ENCODE results near the gene PLCB3. TPM values are rescaled to one million over a fixed set of nuclear protein-coding genes. Genes with fewer than 3 reads are reported as not detected.

PLCB3 gene
- total RNA-seq, 5 donors from 2014 or later (not counting 1 experiment from before 2014, with no cell fraction given) = 3.6 to 14.9 (median 11.2) TPM

DNA sequence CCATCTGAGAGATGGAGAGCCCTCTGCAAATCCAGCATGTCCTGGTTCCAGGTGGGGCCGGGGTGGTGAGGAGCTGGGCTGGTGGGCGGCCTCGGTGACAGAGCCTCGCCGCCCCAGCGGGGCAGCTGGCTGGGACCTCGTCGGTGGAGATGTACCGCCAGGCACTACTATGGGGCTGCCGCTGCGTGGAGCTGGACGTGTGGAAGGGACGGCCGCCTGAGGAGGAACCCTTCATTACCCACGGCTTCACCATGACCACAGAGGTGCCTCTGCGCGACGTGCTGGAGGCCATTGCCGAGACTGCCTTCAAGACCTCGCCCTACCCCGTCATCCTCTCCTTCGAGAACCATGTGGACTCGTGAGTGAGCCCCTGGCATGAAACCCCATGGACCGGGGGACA is 7.0 kb downstream of the PLCB3 start:
- peaks cover 14% of the 10 kb centered on the region for H3K36me3 Mint-ChIP-seq
- no peak overlapping the region for H3K4me3 ChIP-seq (ENCODE audit: control insufficient read depth in 1 of 2, extremely low read depth in 1 of 2, low read length in 1 of 2)
- ATAC-seq (replicated peaks in 1 of 4) = no peak
- no peaks in the 10 kb centered on the region for H3K9me3 ChIP-seq
- WGBS (ENCODE audit: insufficient coverage) = 94% methylated on average over 24 of the region's 24 CpGs
- no peak overlapping the region for H3K27ac ChIP-seq (ENCODE audit: low read length)
- H3K27ac Mint-ChIP-seq = no peak overlapping the region
- ChIA-PET POLR2A (interaction anchor here in 1 of 2 donors (0.5 to 0.6 kb wide), 2 partner anchors 13 to 1585 kb away, joined by 3 to 4 read pairs; no protein-coding TSS in a partner anchor), CTCF (interaction anchor here in 1 of 2 donors (0.7 kb wide), 1 partner anchor 10 kb away, joined by 3 read pairs; no protein-coding TSS in a partner anchor)
- no peak overlapping the region for H3K4me3 Mint-ChIP-seq
- H3K4me1 Mint-ChIP-seq = peaks cover 0 to 9% (median under 1%) of the 10 kb centered on the region in 3 donors
- no peak for DNase-seq
- H3K9me3 Mint-ChIP-seq = no peaks in the 10 kb centered on the region
- H3K36me3 ChIP-seq (ENCODE audit: control insufficient read depth in 2 of 2, extremely low read depth in 1 of 2, insufficient read depth in 1 of 2, low read length in 1 of 2) = peaks cover 6 to 7% of the 10 kb centered on the region in 2 donors
- no peaks in the 10 kb centered on the region for H3K27me3 Mint-ChIP-seq
- H3K27me3 ChIP-seq (replicated peaks in 1 of 2; ENCODE audit: control insufficient read depth in 2 of 2, extremely low read depth in 1 of 2, insufficient read depth in 2 of 2, low read length in 1 of 2) = no peaks in the 10 kb centered on the region
- H3K4me1 ChIP-seq (ENCODE audit: control insufficient read depth in 1 of 2, extremely low read depth in 1 of 2, insufficient read depth in 2 of 2, low read length in 2 of 2) = peaks cover 0 to 7% of the 10 kb centered on the region in 2 experiments

DNA sequence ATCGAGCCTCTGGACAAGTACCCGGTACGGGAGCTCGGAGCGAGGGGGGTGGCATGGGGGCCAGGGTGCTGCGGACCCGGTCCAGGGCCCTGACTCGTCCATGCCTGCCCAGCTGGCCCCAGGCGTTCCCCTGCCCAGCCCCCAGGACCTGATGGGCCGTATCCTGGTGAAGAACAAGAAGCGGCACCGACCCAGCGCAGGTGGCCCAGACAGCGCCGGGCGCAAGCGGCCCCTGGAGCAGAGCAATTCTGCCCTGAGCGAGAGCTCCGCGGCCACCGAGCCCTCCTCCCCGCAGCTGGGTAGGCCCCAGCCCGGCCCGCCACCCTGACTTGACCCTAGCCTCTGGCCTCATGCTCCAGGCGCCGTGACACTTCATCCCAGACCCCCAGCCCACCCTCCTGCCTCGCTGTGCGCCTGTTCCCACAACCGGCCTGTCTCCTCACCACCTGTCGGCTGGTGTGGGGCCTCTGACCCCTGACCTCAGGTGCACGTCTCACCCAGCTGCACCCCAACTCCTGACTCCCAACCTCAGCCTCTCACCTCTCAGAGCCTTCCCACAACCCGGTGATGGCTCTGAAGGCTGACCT is 7.7 kb downstream of the PLCB3 start:
- DNase-seq (no peak), ATAC-seq (replicated peaks in 1 of 4) (no peak)
- ChIA-PET POLR2A (interaction anchor here in 1 of 2 donors (0.5 kb wide), 1 partner anchor 14 kb away, joined by 3 read pairs; no protein-coding TSS in a partner anchor), CTCF (interaction anchor here in 1 of 2 donors (0.5 kb wide), 1 partner anchor 61 kb away, joined by 3 read pairs; no protein-coding TSS in a partner anchor)
- Histone ChIP-seq H3K27me3 (replicated peaks in 1 of 2; ENCODE audit: control insufficient read depth in 2 of 2, extremely low read depth in 1 of 2, insufficient read depth in 2 of 2, low read length in 1 of 2) (no peaks in the 10 kb centered on the region), H3K27ac (ENCODE audit: low read length) (no peak overlapping the region), H3K9me3 (no peaks in the 10 kb centered on the region), H3K36me3 (ENCODE audit: control insufficient read depth in 2 of 2, extremely low read depth in 1 of 2, insufficient read depth in 1 of 2, low read length in 1 of 2) (peaks cover 6 to 7% of the 10 kb centered on the region in 2 donors), H3K4me3 (ENCODE audit: control insufficient read depth in 1 of 2, extremely low read depth in 1 of 2, low read length in 1 of 2) (no peak overlapping the region), H3K4me1 (ENCODE audit: control insufficient read depth in 1 of 2, extremely low read depth in 1 of 2, insufficient read depth in 2 of 2, low read length in 2 of 2) (peaks cover 0 to 7% of the 10 kb centered on the region in 2 experiments)
- 91% methylated on average over 31 of the region's 32 CpGs for WGBS (ENCODE audit: insufficient coverage)
- H3K36me3 Mint-ChIP-seq = peaks cover 14% of the 10 kb centered on the region
- no peaks in the 10 kb centered on the region for H3K27me3 Mint-ChIP-seq
- no peak overlapping the region for H3K27ac Mint-ChIP-seq
- H3K4me1 Mint-ChIP-seq = peaks cover 0 to 9% (median 0%) of the 10 kb centered on the region in 3 donors
- no peak overlapping the region for H3K4me3 Mint-ChIP-seq
- no peaks in the 10 kb centered on the region for H3K9me3 Mint-ChIP-seq

DNA sequence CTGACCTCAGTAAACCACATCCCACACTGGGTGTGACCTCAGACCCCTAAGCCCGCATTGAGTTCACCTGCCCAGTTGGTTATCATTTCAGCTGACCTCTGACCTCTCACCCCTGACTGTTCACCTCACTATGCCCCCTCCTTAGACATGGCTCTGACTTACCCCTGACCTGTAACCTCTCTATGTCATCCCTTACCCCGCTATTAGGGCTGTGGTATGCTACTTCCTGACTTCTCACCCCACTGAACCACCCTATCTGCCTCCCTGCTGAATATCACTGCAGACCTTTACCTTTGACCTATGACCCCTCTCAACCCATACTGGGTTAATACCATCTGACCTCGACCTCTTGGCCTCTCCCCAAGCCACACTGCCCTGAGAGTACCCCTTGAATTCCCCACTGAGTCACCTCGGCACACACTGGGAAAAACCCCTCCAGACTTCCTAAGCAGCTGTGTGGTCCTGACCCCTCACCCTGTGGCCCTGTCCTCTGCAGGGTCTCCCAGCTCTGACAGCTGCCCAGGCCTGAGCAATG is 8.3 kb downstream of the PLCB3 start:
- ATAC-seq (replicated peaks in 1 of 4) (no peak), DNase-seq (no peak)
- no peak overlapping the region for H3K27ac Mint-ChIP-seq
- H3K4me3 Mint-ChIP-seq = no peak overlapping the region
- POLR2A ChIA-PET = no interaction called here
- peaks cover 0 to 7% of the 10 kb centered on the region in 2 experiments for H3K4me1 ChIP-seq (ENCODE audit: control insufficient read depth in 1 of 2, extremely low read depth in 1 of 2, insufficient read depth in 2 of 2, low read length in 2 of 2)
- no peaks in the 10 kb centered on the region for H3K9me3 Mint-ChIP-seq
- no peaks in the 10 kb centered on the region for H3K27me3 ChIP-seq (replicated peaks in 1 of 2; ENCODE audit: control insufficient read depth in 2 of 2, extremely low read depth in 1 of 2, insufficient read depth in 2 of 2, low read length in 1 of 2)
- CTCF ChIA-PET = interaction anchor here in 1 of 2 donors (0.5 kb wide), 1 partner anchor 62 kb away, joined by 3 read pairs; no protein-coding TSS in a partner anchor
- peaks cover 0 to 9% (median 0%) of the 10 kb centered on the region in 3 donors for H3K4me1 Mint-ChIP-seq
- H3K27ac ChIP-seq (ENCODE audit: low read length) = no peak overlapping the region
- H3K36me3 Mint-ChIP-seq = peaks cover 14% of the 10 kb centered on the region
- no peak overlapping the region for H3K4me3 ChIP-seq (ENCODE audit: control insufficient read depth in 1 of 2, extremely low read depth in 1 of 2, low read length in 1 of 2)
- H3K9me3 ChIP-seq = no peaks in the 10 kb centered on the region
- H3K27me3 Mint-ChIP-seq = no peaks in the 10 kb centered on the region
- 66% methylated on average over 3 of the region's 4 CpGs for WGBS (ENCODE audit: insufficient coverage)
- H3K36me3 ChIP-seq (ENCODE audit: control insufficient read depth in 2 of 2, extremely low read depth in 1 of 2, insufficient read depth in 1 of 2, low read length in 1 of 2) = peaks cover 6 to 7% of the 10 kb centered on the region in 2 donors

DNA sequence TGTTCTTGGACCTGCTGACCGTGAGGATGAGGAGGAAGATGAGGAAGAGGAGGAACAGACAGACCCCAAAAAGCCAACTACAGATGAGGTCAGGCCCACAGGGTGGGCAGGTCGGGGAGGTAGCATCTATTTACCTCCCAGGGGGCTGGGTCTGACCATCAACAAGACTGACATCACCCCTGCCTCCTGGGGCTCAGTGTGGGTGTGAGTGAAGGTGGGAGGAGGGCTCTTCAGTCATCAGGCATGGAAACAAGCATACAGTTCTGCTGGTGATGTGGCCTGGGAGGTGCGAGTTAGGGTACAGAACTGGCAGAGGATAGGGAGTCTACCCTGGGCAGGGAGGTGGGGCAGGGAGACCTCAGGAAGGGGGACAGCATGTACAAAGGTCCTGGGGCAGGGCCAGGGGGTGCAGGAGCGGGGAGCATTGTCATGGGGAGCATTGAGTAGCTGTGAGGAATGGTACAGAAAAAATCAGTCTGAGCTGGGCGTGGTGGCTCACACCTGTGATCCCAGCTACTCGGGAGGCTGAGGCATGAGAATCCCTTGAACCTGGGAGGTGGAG is 8.9 kb downstream of the PLCB3 start:
- 86% methylated on average over 4 of the region's 6 CpGs for WGBS (ENCODE audit: insufficient coverage)
- H3K4me1 ChIP-seq (ENCODE audit: control insufficient read depth in 1 of 2, extremely low read depth in 1 of 2, insufficient read depth in 2 of 2, low read length in 2 of 2) = peaks cover 0 to 7% of the 10 kb centered on the region in 2 experiments
- peaks cover 14% of the 10 kb centered on the region for H3K36me3 Mint-ChIP-seq
- no peak overlapping the region for H3K4me3 Mint-ChIP-seq
- CTCF ChIA-PET = no interaction called here
- no peak overlapping the region for H3K27ac ChIP-seq (ENCODE audit: low read length)
- no peaks in the 10 kb centered on the region for H3K27me3 ChIP-seq (replicated peaks in 1 of 2; ENCODE audit: control insufficient read depth in 2 of 2, extremely low read depth in 1 of 2, insufficient read depth in 2 of 2, low read length in 1 of 2)
- ATAC-seq (replicated peaks in 1 of 4) (no peak), DNase-seq (no peak)
- no peak overlapping the region for H3K27ac Mint-ChIP-seq
- H3K9me3 Mint-ChIP-seq = no peaks in the 10 kb centered on the region
- H3K4me1 Mint-ChIP-seq = peaks cover 0 to 9% (median 0%) of the 10 kb centered on the region in 3 donors
- no peaks in the 10 kb centered on the region for H3K9me3 ChIP-seq
- peaks cover 6 to 7% of the 10 kb centered on the region in 2 donors for H3K36me3 ChIP-seq (ENCODE audit: control insufficient read depth in 2 of 2, extremely low read depth in 1 of 2, insufficient read depth in 1 of 2, low read length in 1 of 2)
- H3K27me3 Mint-ChIP-seq = no peaks in the 10 kb centered on the region
- H3K4me3 ChIP-seq (ENCODE audit: control insufficient read depth in 1 of 2, extremely low read depth in 1 of 2, low read length in 1 of 2) = no peak overlapping the region
- POLR2A ChIA-PET = no interaction called here

DNA sequence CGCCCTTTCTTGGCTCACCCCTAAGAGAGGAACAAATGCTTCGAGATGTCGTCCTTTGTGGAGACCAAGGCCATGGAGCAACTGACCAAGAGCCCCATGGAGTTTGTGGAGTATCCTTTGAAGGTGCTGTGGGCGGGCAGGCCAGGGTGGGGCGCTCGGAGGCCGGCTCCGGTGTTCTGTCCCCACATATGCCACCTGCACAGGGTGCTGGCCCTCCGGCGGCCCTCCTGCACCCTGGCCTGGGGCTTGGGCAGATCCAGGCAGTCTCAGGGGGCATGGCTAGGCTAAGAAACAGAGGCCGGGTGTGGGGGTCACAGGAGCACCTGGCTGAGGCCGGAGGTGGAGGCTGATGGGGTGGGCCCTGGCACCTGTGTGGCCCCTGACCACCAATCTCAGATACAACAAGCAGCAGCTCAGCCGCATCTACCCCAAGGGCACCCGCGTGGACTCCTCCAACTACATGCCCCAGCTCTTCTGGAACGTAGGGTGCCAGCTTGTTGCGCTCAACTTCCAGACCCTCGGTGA is 10.3 kb downstream of the PLCB3 start:
- CTCF ChIA-PET = no interaction called here

DNA sequence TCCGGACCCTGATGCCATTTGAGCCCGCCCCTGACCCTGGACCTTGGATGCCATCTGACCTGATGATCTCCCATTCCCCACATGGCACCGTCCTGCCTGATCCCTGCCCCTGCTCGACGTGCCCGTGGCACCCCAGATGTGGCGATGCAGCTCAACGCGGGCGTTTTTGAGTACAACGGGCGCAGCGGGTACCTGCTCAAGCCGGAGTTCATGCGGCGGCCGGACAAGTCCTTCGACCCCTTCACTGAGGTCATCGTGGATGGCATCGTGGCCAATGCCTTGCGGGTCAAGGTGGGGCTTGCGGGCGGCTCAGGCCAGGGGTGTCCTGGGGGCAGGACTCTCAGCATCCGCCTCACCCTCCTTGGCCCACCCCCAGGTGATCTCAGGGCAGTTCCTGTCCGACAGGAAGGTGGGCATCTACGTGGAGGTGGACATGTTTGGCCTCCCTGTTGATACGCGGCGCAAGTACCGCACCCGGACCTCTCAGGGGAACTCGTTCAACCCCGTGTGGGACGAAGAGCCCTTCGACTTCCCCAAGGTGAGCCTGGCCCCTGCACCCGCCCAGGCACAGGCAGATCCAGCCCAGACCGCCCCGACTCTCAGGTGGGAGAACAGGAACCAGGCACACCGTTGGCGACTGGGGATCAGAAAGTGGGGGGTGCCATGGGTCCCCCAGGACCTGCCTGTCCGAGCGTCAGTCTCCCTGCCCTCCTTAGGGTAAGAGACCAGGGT is 11.1 kb downstream of the PLCB3 start:
- no peak overlapping the region for H3K4me3 Mint-ChIP-seq
- Histone ChIP-seq H3K9me3 (no peaks in the 10 kb centered on the region), H3K27me3 (replicated peaks in 1 of 2; ENCODE audit: control insufficient read depth in 2 of 2, extremely low read depth in 1 of 2, insufficient read depth in 2 of 2, low read length in 1 of 2) (no peaks in the 10 kb centered on the region), H3K36me3 (ENCODE audit: control insufficient read depth in 2 of 2, extremely low read depth in 1 of 2, insufficient read depth in 1 of 2, low read length in 1 of 2) (peaks cover 0 to 6% of the 10 kb centered on the region in 2 donors), H3K27ac (ENCODE audit: low read length) (no peak overlapping the region), H3K4me3 (ENCODE audit: control insufficient read depth in 1 of 2, extremely low read depth in 1 of 2, low read length in 1 of 2) (no peak overlapping the region), H3K4me1 (ENCODE audit: control insufficient read depth in 1 of 2, extremely low read depth in 1 of 2, insufficient read depth in 2 of 2, low read length in 2 of 2) (peaks cover 0 to 7% of the 10 kb centered on the region in 2 experiments)
- ChIA-PET POLR2A (no interaction called here), CTCF (no interaction called here)
- no peak for ATAC-seq (replicated peaks in 1 of 4)
- no peaks in the 10 kb centered on the region for H3K9me3 Mint-ChIP-seq
- DNase-seq = no peak
- 92% methylated on average over 41 of the region's 42 CpGs for WGBS (ENCODE audit: insufficient coverage)
- no peaks in the 10 kb centered on the region for H3K27me3 Mint-ChIP-seq
- H3K36me3 Mint-ChIP-seq = peaks cover 14% of the 10 kb centered on the region
- H3K27ac Mint-ChIP-seq = no peak overlapping the region
- H3K4me1 Mint-ChIP-seq = peaks cover 0 to 9% (median 0%) of the 10 kb centered on the region in 3 donors

More for the DNA sequence above, 10.3 kb downstream of the PLCB3 start:
- H3K36me3 Mint-ChIP-seq = peaks cover 14% of the 10 kb centered on the region
- ATAC-seq (replicated peaks in 1 of 4) (peak in 1 of 4 experiments; percentile 4), DNase-seq (no peak)
- POLR2A ChIA-PET = no interaction called here
- H3K36me3 ChIP-seq (ENCODE audit: control insufficient read depth in 2 of 2, extremely low read depth in 1 of 2, insufficient read depth in 1 of 2, low read length in 1 of 2) = peaks cover 2 to 6% of the 10 kb centered on the region in 2 donors
- no peaks in the 10 kb centered on the region for H3K9me3 Mint-ChIP-seq
- no peaks in the 10 kb centered on the region for H3K9me3 ChIP-seq
- no peaks in the 10 kb centered on the region for H3K27me3 ChIP-seq (replicated peaks in 1 of 2; ENCODE audit: control insufficient read depth in 2 of 2, extremely low read depth in 1 of 2, insufficient read depth in 2 of 2, low read length in 1 of 2)
- H3K4me1 ChIP-seq (ENCODE audit: control insufficient read depth in 1 of 2, extremely low read depth in 1 of 2, insufficient read depth in 2 of 2, low read length in 2 of 2) = peaks cover 0 to 7% of the 10 kb centered on the region in 2 experiments
- H3K4me3 ChIP-seq (ENCODE audit: control insufficient read depth in 1 of 2, extremely low read depth in 1 of 2, low read length in 1 of 2) = no peak overlapping the region
- no peak overlapping the region for H3K27ac Mint-ChIP-seq
- peaks cover 0 to 9% (median 0%) of the 10 kb centered on the region in 3 donors for H3K4me1 Mint-ChIP-seq
- H3K27me3 Mint-ChIP-seq = no peaks in the 10 kb centered on the region
- no peak overlapping the region for H3K27ac ChIP-seq (ENCODE audit: low read length)
- H3K4me3 Mint-ChIP-seq = no peak overlapping the region
- 96% methylated on average over 13 of the region's 18 CpGs for WGBS (ENCODE audit: insufficient coverage)

Measured in T-cell (primary cell).